Suppressor macrophage treated with lipopolysaccharide for 1 hour (primary cell): ENCODE results near the gene COL13A1.

ENCODE experiments used
- DNase-seq, 3 donors: peaks; one replicate each; pipeline ENCODE4 v3.0.0-alpha.2; 2020 to 2022

The COL13A1 gene

GRCh38 chr10:69820817-69821216 lies 19.1 kb downstream of the COL13A1 start:
- DNase-seq: no peak

GRCh38 chr10:69825604-69826003 lies 23.9 kb downstream of the COL13A1 start:
- no peak for DNase-seq

GRCh38 chr10:69826094-69826493 lies 24.4 kb downstream of the COL13A1 start:
- no peak for DNase-seq

GRCh38 chr10:69826789-69827554 lies 25.3 kb downstream of the COL13A1 start:
- DNase-seq: no peak

GRCh38 chr10:69828144-69828870 lies 26.6 kb downstream of the COL13A1 start:
- DNase-seq: no peak

- no peak for DNase-seq
Measured at GRCh38 chr10:69829775-69830174, 28.1 kb downstream of the COL13A1 start.

- DNase-seq: no peak
Measured at GRCh38 chr10:69831231-69831855, 29.6 kb downstream of the COL13A1 start.

GRCh38 chr10:69835233-69835632 lies 33.5 kb downstream of the COL13A1 start:
- DNase-seq: no peak

- DNase-seq: no peak
Measured at GRCh38 chr10:69835875-69836730, 34.4 kb downstream of the COL13A1 start.

- DNase-seq: no peak
Measured at GRCh38 chr10:69836731-69837030, 35.0 kb downstream of the COL13A1 start.

- no peak for DNase-seq
Measured at GRCh38 chr10:69837261-69837660, 35.6 kb downstream of the COL13A1 start.

GRCh38 chr10:69838418-69838817 lies 36.7 kb downstream of the COL13A1 start:
- no peak for DNase-seq

- no peak for DNase-seq
Measured at GRCh38 chr10:69838853-69839252, 37.1 kb downstream of the COL13A1 start.

GRCh38 chr10:69839696-69840345 lies 38.1 kb downstream of the COL13A1 start:
- DNase-seq: no peak

- DNase-seq: no peak
Measured at GRCh38 chr10:69840773-69841172, 39.1 kb downstream of the COL13A1 start.

GRCh38 chr10:69842020-69842419 lies 40.3 kb downstream of the COL13A1 start:
- DNase-seq: peak in 2 of 3 donors; percentile 14 to 36

GRCh38 chr10:69842882-69843281 lies 41.2 kb downstream of the COL13A1 start:
- no peak for DNase-seq

- no peak for DNase-seq
Measured at GRCh38 chr10:69843923-69844322, 42.2 kb downstream of the COL13A1 start.

- no peak for DNase-seq
Measured at GRCh38 chr10:69844698-69845097, 43.0 kb downstream of the COL13A1 start.

GRCh38 chr10:69845574-69846292 lies 44.0 kb downstream of the COL13A1 start:
- no peak for DNase-seq

GRCh38 chr10:69846293-69846921 lies 44.7 kb downstream of the COL13A1 start:
- DNase-seq: no peak
